ENCODE results near the gene CIDEB.

- TF ChIP-seq CTCF (IDR thresholded peaks at IDR 0.05) (no peak), POLR2A (IDR thresholded peaks at IDR 0.05) (no peak)
Observed at GRCh38 chr14:24348186-24348585, 40.4 kb upstream of the CIDEB start.

Measured in thyroid gland (tissue), 4 donors.